LHCN-M2 (cell line): ENCODE results near the gene RRP1. TPM values are rescaled to one million over a fixed set of nuclear protein-coding genes. Genes with fewer than 3 reads are reported as not detected.

ENCODE experiments used
- DNase-seq: peaks from one replicate; pipeline ENCODE4 v3.0.0-alpha.2; 2012; ENCODE audit warnings: low read depth
- total RNA-seq: library from RNA; depleted of rRNA; stranded (reverse); fragments of >200 nt; gene quantifications from 2 replicates; pipeline ENCODE4 v1.2.3, GENCODE V29; 2014

The RRP1 gene
- total RNA-seq, 1 experiment from 2014 or later = 27.9 TPM

DNA sequence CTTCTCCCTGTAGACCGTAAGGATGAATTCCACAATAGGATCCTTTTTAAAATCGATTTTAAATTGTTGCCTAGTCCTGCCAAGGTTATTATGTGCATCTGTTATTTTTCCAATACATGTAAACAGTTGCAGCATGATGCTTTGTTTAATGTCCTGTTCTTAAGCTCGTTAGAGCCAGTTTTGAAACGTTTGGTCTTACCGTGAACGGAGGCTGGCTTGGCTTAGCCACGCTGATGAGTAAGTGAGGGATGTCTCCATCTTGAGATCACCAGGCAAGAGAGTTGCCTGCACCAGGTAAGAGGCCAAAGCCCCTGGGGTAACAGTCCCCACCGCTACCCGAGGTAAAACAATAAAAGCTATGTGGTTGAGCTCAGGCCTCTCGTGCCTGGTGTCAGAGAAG lies 30.6 kb upstream of the RRP1 start:
- no peak for DNase-seq

DNA sequence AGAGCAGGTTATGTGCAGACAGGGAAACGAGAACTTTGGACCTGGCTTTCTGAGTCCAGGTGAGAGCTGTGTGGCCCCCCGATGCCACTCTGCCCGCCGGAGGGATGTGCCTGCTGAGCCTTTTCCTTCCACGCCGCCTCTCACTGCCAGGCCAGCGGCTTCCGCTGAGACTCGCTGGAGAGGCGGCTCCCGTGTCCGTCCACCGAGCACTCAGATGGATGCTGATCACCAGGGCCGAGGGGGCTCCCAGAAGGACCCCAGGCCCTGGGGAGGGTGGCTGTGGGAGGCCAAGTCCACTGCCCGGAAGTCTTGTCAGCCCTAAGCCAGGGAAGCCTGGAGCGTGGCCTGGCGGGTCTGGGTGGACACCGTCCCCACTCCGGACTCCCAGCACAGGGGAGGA lies 29.7 kb upstream of the RRP1 start:
- DNase-seq = no peak

DNA sequence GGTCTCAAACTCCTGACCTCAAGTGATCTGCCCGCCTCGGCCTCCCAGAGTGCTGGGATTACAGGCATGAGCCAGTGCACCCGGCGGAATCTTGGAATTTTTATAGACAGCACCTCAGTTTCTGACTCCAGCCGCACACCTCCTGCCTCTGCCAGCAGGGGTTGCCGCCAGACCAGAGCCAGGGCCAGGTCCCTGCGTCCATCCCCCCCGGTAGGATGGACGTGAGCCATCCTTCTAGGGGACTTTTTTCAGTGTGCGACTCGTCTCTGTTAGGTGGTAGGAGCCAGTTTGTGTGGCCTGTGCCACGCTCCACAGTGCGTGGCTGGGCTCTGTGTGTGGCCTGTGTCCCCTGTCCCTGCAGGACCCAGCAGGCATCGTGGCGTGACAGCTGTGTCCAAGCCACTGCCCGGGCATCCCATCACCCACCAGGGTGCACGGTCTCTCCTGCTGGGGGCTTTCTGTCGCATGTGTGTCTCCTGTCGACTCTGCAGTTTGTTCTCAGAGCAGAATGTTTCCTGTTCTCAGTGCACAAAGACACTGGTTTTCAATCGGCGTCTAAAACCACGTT lies 28.9 kb upstream of the RRP1 start:
- no peak for DNase-seq

DNA sequence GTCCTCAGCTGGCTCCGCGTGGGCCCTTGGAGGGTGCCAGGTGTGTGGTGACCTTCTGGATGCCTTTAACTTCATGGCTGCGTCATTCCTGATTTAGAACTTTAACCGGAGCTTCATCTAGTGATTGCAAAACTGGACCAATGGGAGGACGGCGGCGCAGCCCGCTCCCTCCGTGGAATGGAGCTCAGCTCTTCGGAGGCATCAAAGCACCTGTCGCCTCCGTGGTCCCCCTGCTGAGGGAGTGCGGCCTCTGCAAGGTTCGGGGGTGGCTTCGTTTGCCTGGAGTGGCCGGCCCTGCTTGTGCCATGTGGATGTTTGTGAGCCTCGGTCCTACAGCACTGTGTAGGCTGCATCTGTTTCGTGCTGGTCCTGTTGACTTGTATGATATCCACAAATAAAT lies 27.5 kb upstream of the RRP1 start:
- no peak for DNase-seq

DNA sequence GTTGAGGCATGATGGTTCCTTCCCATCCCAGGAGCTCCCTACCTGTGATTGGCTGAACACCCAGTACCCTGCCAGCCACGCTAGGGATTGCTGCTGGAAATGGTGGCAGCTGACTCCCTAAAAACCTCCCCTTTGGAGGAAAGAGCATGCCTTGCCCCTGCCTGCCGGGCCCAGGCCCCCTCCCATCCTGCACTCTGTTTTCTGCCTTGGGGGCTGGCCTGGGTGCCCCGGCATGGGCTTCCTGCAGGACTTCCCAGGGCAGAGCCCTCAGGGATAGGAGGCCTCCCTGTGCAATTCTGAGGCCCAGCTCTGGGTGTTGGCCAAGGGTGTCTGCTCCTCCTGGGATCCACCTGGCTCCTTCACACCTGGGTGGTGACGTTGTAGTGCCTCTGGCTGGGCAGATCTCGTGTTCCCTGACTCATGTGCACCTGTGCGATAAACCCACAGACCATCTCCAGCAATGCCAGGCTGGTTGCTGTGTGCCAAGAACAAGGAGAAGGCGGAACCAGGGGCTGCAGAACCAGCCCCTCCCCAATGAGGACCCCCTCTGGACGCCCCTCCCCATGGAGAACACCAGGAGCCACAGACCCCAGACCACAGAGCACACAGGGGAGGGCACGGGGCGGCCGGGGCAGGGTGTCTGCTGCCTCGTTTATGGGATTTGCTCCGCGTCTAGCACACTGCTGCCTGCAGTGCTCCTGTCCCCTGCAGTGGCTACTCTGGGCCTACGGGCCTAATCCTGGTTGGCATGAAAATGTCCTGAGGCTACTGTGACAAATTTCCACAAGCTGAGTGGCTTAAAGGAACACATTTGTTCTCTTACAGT lies 26.9 kb upstream of the RRP1 start:
- no peak for DNase-seq

DNA sequence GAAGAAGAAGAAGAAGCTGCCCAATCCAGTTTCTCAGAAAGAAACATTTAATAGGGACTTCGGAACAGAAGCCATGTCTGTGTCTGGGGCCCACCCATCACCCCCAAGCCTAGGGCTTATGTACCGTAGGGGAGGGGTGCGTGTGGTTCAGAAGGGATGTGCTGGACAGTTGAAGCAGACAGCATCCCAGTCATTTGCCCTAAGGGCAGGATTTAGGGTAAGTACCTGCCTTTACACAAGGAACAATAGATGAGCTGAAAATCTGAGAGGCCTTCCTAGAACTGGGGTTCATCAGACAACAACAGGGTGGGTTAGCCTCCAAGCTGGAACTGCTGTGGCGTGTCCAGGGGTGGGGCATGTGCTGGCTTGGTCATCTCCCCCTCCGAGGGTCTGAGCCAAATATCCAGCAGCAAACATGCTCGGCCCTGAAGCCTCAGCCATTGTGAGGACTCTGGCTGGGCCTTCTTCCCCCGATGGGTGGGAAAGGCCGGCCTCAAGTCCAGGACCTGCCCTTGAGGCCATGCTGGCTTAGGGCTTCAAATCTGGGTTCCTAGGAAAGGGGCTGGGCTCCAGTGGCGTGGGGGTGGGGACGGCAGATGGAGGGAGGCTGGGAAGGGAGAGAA lies 25.4 kb upstream of the RRP1 start:
- no peak for DNase-seq

DNA sequence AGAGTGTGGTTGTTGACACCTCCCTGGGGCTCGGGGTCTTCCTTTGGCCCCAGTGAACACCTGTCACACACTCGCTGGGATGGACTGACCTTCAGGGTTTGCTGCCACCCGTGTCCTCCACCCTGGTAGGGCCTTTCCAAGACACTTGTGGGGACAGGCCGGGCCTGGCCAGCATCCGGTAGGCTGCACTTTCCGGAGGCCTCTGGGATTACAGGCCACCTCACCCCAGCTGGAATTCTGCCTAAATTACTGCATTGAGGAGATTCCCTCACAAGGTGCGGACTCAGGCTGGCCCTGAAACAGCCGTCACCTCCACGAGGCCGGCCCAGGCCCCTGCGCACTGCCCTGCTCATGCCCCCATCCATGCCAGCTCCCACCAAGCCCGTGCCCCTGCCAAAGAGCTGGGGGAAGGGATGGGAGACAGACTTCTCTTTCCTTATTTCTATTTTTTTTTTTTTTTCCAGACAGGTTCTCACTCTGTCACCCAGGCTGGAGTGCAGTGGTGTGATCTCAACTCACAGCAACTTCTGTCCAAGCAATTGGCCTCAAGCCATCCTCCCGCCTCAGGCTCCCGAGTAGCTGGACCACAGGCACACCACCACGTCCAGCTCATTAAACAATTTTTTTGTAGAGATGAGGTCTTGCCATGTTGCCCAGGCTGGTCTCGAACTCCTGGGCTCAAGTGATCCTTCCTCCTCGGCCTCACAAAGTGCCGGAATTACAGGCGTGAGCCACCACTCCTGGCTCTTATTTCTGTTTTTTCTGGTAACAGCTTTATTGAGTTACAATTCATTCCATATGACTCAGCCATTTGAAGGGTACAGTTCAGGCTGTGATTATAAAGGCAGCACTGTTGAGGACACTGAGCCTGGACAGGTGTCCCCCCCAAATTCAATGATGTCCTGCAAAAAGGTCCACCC lies 24.5 kb upstream of the RRP1 start:
- no peak for DNase-seq

DNA sequence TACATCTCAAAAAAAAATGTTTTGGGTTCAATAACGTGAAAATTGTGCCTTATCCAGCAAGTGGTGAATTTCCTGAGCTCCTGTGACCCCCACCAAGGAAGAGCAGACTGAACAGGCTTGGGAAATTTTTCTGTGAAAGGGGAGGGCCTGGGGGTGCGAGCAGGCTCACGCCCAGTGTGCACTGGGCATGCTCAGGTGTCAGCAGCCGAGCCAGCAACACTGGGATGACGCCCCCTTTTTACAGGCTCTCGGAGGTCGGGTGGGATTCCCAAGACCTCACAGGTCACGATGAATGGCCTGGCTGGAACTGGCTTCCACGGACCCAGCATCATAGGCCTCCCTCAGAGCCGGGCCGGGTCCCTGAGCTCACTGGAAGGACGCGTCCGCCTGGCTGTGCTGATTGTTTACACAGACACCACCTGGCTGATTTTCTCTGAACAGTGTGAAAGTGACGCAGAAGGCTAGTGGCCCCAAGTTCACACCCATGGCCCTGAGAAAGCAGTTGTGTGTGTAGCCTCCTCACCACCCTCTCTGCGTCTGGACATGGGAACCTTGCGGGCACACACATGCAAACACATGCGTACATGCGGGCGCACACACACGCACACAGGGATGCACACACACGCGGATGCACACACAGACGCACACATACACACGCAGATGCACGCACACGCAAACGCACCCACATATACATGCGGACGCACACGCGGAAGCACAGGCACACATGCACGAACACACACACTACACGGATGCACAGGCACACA lies 22.5 kb upstream of the RRP1 start:
- DNase-seq = no peak

DNA sequence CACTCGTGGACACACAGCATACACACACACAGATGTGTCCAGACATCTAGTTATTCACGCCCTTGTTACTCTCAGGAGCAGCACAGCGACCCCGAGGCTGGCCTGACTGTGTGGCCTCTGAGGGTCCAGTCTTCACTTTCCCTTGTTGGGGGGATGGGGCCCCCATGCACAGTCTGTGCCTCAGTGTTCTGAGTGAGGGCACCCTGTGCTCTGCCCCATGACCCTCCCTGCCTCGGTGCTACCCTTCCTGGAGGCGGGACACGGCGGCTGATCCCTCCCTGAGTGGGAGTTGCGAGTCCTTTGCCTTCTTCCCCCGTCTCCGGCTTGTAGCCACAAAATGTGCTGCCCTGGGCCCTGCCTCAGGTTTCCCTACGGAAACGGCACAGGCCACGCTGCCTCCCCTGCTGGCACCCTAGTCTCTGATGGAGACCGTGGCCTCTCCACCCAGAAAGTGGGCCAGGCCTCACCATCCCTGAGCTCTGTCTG lies 21.8 kb upstream of the RRP1 start:
- DNase-seq = no peak

DNA sequence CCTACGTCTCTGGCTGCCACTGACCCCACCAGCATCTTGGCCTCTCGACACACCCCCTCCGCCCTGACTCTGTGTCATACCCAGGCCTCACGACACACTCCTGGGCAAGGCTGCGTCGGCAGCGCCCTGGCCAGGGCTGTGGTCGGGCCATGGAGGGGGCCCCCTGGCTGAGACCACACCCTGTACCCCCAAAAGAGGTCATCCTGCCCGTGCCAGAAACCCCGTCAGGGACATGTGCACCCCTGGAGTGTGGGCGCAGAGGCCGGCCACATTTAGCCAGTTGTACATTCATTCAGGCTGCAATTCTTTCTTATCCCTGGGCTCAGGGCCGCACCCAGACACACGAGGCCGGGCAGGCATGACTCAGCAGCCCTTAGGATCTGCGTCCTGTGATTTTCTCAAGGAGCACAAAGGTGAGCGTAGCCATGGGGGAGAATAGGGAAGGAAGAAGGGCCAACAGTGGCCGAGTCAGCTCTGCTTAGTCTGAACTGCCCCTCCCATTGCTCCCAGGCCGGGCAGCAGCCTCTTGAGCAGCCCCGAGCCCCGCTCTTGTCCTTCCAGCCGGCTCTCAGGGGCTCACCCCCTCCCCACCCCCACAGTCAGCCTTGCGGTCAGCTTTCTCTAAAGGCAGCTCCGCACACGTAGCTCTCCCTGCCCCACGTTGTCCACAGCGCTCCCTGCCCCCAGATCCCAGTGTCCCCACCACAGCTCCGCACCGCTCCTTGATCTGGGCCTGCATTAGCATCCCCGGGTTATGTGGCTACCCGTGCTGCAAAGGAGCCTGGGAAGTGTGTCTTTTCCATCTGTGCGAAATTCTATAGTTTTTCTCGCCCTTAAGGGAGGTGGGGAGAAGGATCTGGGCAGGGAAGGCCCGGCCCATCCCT lies 21.2 kb upstream of the RRP1 start:
- DNase-seq = peak; percentile 54

DNA sequence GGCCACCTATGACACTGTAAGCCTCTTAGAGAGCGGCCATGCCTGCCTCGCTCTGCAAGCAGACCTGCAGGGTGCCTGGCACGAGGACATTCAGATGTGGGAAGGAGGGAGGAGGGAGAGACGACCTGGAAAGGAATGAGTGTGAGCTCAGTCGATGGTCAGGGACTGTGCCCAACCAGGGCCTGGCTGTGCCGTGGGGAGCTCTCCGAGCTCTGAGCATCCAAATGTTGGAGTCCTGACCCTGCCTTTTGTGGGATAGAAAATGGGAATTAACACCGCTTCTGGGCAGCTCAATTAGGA lies 20.6 kb upstream of the RRP1 start:
- no peak for DNase-seq

DNA sequence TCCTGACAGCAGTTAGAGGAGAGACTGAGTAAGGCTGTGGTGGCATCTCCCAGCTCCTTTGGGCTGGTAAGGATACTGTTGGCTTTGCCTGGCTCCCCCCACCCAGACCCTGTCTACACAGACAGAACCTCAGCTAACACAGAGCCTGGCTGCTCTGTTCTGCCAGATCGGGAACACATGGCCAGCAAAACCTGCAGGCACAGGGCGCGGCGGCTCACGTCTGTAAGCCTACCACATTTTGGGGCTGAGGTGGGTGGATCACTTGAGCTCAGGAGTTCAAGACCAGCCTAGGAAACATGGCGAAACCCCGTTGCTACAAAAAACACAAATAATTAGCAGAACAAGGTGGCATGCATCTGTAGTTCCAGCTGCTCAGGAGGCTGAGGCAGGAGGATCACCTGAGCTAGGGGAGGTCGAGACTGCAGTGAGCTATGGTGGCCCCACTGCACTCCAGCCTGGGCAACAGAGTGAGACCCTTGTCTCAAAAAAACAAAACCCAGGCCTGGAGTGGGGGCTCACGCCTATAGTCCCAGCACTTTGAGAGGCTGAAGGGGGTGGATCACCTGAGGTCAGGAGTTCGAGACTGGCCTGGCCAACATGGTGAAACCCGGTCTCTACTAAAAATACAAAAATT lies 19.9 kb upstream of the RRP1 start:
- DNase-seq = no peak

DNA sequence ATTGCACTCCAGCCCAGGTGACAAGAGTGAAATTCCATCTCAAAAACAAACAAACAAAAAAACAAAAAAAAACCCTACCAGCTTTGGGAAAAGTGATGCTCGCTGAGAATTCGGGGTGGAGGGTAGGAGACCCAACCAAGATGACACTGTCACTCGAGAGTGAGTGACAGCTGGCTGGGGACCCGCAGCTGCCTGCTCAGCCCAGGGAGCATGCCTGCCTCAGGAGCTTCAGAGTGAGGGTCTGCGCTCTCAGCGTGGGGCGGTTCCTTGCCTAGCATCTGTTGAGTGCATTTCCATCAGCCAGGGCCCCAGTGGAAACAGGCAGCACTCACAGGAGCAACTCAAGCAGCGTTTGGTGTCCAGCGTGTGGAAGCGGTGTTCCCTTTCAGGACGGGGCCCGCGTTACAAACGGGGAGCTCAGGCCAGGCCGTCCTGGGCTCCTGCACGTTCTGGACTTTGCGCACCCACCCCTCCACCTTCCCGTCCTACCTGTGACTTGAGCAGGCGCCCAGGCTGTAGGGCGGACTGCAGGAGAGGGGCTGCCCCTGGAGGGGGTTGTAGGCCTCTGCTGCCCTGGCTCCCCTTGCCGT lies 19.2 kb upstream of the RRP1 start:
- no peak for DNase-seq

DNA sequence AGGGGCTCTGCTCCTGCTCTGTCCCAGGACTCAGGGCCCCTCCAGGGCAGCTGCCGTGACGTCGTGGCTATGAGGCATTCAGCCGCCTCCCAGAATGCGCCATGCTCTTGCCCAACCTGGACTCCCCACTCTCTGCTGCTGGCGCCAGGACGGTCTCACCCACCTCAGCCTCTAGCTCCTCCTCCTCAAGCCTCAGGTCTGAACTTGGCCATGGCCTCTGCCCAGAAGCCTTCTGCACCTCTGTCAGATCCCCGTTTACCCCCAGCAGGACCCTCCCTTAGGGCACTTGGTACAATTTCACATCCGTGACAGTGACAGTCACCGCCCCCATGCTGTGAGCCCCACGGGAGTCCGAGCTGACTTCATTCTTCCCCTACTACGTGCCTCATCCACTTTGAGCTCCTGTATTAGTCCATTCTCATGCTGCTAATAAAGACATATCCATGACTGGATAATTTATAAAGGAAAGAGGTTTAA lies 18.1 kb upstream of the RRP1 start:
- no peak for DNase-seq

DNA sequence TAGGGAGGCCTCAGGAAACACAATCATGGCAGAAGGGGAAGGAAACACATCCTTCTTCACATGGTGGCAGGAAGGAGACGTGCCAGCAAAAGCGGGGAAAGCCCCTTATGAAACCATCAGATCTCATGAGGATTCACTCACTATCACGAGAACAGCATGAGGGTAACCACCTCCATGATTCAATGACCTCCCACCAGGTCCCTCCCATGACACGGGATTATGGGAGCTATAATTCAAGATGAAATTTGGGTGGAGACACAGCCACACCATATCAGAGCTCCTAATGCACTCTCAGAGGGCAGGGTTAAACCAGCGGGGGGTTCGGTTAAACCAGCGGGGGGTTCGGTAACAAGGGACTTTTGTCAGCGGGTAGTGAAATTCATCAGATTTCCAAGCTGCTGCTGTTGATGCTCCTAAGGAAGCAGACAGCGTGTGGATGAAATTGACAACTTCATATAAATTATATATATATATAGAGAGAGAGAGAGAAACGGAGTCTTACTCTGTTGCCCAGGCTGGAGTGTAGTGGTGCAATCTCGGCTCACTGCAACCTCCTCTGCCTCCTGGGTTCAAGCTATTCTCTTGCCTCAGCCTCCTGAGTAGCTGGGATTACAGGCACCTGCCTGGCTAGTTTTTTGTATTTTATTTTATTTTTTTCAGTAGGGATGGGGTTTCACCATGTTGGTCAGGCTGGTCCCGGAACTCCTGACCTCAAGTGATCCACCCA lies 17.5 kb upstream of the RRP1 start:
- DNase-seq = no peak

DNA sequence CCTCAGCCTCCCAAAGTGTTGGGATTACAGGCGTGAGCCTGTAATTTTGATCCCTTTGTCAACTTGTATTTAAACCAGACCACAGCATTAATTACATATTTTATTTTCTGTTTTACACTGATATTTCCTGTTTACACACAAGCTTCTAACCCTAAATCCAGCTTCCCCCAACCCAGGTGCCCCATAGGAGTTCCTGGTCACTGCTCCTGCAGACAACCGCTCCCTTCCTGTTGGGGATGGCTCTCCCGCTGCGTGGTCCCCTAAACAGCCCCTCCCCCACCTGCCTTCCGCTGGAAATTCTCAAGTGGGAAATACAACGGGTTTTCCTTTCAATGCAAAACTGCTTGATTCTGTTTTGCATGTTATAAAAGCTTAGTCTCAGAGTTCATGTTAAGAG lies 17.0 kb upstream of the RRP1 start:
- no peak for DNase-seq

DNA sequence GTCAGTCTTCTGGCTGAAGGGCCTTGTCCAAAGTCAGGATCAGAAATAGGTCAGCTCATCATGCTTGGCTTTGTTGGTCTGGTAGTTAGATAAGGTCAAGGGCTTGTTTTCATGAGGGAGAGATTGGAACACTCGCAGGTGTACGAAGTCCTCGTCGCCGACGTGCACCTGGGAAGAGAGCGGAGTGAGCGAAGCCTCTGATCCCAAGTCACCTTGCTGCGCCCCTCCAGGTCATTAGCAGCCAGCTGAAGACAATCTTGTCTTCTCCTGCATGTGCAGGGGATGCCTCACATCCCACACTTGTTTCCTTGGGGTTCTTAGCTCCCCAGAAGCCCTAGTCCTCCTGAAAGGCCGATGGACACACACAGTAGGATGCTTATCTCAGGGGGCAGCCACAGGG lies 15.2 kb upstream of the RRP1 start:
- DNase-seq = no peak

DNA sequence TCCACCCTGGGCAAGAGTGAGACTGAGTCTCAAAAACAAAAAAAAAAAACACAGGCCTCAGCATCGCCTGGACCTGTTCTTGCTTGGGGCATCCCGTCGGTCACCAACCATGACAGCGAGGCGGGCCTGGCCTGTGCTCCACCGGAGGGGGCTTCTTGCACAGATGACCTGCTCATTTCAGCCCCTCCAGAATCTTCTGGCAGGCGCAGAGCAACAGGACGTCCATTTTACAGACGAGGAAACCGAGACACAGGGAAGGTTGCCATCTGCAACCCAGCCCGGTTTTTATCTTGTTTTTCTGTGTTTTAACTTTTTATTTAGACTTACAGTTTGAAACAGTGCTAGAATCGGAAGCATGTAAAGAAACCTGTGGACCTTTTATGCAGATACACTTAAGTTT lies 14.2 kb upstream of the RRP1 start:
- DNase-seq = no peak
